ENCODE measurements around the gene CCL23. TPM values are rescaled to one million over a fixed set of nuclear protein-coding genes. Genes with fewer than 3 reads are reported as not detected.

CCL23 gene
- total and polyA plus RNA-seq, 9 of the 15 experiments (the other 6 are each of a cell fraction or from before 2014, with no cell fraction given), result not detected

GRCh38 chr17:36055171-36055570 lies 37.4 kb upstream of the CCL23 start:
- Histone ChIP-seq H3K27me3 (ENCODE audit: control insufficient read depth in 2 of 2, insufficient read depth in 2 of 2, low read length in 2 of 2) (no peaks in the 10 kb centered on the region; a peak in 1 of 5 replicates), H4K20me1 (replicated peaks; ENCODE audit: control insufficient read depth, insufficient read depth, low read length) (no peaks in the 10 kb centered on the region), H3K4me1 (replicated peaks in 1 of 2; ENCODE audit: control insufficient read depth in 2 of 2, insufficient read depth in 2 of 2, low read length in 2 of 2) (no peaks in the 10 kb centered on the region), H3K4me2 (ENCODE audit: insufficient read depth, low read length) (no peak overlapping the region), H3K9me1 (ENCODE audit: control insufficient read depth, insufficient read depth, low read length) (no peaks in the 10 kb centered on the region), H3K27ac (ENCODE audit: extremely low read depth, low read depth, low read length) (no peak overlapping the region), H2AFZ (ENCODE audit: low read depth, low read length) (no peak overlapping the region), H3K9ac (ENCODE audit: insufficient read depth in 1 of 2, low read depth in 2 of 2, low read length in 2 of 2) (no peak overlapping the region), H3K79me2 (ENCODE audit: control insufficient read depth, insufficient read depth, low read length) (no peaks in the 10 kb centered on the region), H3K36me3 (ENCODE audit: control insufficient read depth, insufficient read depth, low read length) (no peaks in the 10 kb centered on the region), H3K9me3 (replicated peaks; ENCODE audit: control insufficient read depth, insufficient read depth, low read depth, low read length) (no peaks in the 10 kb centered on the region), H3K4me3 (no peak overlapping the region)
- DNase-seq (ENCODE audit: extremely low read depth in 1 of 4, low spot score in 3 of 4) (no peak), FAIRE-seq (no peak), ATAC-seq (no peak)
- BruUV-seq (replicated peaks), result no TSS peak
- in situ Hi-C loops (cut with MboI), result no loop called here
- ChIA-PET POLR2A (no interaction called here), CTCF (ENCODE audit: low intra/inter-chr PET ratio) (interaction anchor here (0.5 kb wide), 1 partner anchor 20 kb away, joined by 3 read pairs; no protein-coding TSS in a partner anchor)
- intact Hi-C loops (cut with micrococcal nuclease), result no loop called here
- no peak for TF ChIP-seq ZNF79 (CRISPR knock-in tag; IDR thresholded peaks at IDR 0.05; ENCODE audit: low read depth)
- no peak for TF ChIP-seq ZNF740 (CRISPR knock-in tag; IDR thresholded peaks at IDR 0.05)
- no peak for TF ChIP-seq ZNF740 (tag; IDR thresholded peaks at IDR 0.05)
- no peak for TF ChIP-seq SNRNP70 (optimal IDR thresholded peaks at IDR 0.05; ENCODE audit: low read depth, low read length)
- TF ChIP-seq SIN3A (IDR thresholded peaks at IDR 0.05; ENCODE audit: borderline replicate concordance in 2 of 2, control insufficient read depth in 1 of 2, low read depth in 2 of 2, low read length in 2 of 2), result no peak
- TF ChIP-seq MCM5 (IDR thresholded peaks at IDR 0.05; ENCODE audit: low read depth), result no peak
- no peak for TF ChIP-seq PTTG1 (tag; IDR thresholded peaks at IDR 0.05; ENCODE audit: low read depth)
- TF ChIP-seq CREB5 (CRISPR knock-in tag; IDR thresholded peaks at IDR 0.05), result no peak
- no peak for TF ChIP-seq GMEB1 (CRISPR knock-in tag; IDR thresholded peaks at IDR 0.05)
- WGBS (ENCODE audit: insufficient coverage, low coverage, missing lambda C conversion rate), result 3% methylated on average over 2 of the region's 2 CpGs
